NCI-H748 (cell line): ENCODE measurements around the gene NFIA.

Experiments used
- DNase-seq: peaks from one replicate; lab custom pipeline; 2025; ENCODE audit not compliant: unreplicated experiment; lab: John Stamatoyannopoulos, UW

Gene NFIA

GRCh38 chr1:61082311-61083012, at the start of gene NFIA:
NFIA (plus strand) TSS chr1:61082561.
- DNase-seq, result peak; percentile 74

GRCh38 chr1:61035880-61036279, 46.5 kb upstream of the NFIA start:
- DNase-seq, result no peak

GRCh38 chr1:61042466-61043009, 39.8 kb upstream of the NFIA start:
- peak; percentile 43 for DNase-seq

GRCh38 chr1:61043010-61043820, 39.1 kb upstream of the NFIA start:
- peak; percentile 89 for DNase-seq

- DNase-seq, result no peak
Measured at GRCh38 chr1:61046434-61046833, 35.9 kb upstream of the NFIA start.

- no peak for DNase-seq
Measured at GRCh38 chr1:61047061-61047460, 35.3 kb upstream of the NFIA start.

- peak; percentile 89 for DNase-seq
Measured at GRCh38 chr1:61049850-61050540, 32.4 kb upstream of the NFIA start.

GRCh38 chr1:61050541-61051442, 31.6 kb upstream of the NFIA start:
- DNase-seq, result peak; percentile 63

GRCh38 chr1:61051443-61051718, 31.0 kb upstream of the NFIA start:
- no peak for DNase-seq

GRCh38 chr1:61051719-61052394, 30.5 kb upstream of the NFIA start:
- DNase-seq, result no peak

GRCh38 chr1:61052395-61053225, 29.8 kb upstream of the NFIA start:
- DNase-seq, result no peak

- no peak for DNase-seq
Measured at GRCh38 chr1:61053226-61053711, 29.1 kb upstream of the NFIA start.

GRCh38 chr1:61053712-61054600, 28.4 kb upstream of the NFIA start:
- no peak for DNase-seq

- no peak for DNase-seq
Measured at GRCh38 chr1:61054601-61054993, 27.8 kb upstream of the NFIA start.

GRCh38 chr1:61055110-61055614, 27.2 kb upstream of the NFIA start:
- DNase-seq, result no peak

GRCh38 chr1:61056196-61056572, 26.2 kb upstream of the NFIA start:
- DNase-seq, result peak; percentile 51

- peak; percentile 80 for DNase-seq
Measured at GRCh38 chr1:61056573-61057439, 25.6 kb upstream of the NFIA start.
